GM12892 (cell line): ENCODE results near the gene GARNL3.

Source experiments
- POLR2A ChIP-seq: IDR thresholded peaks from 2 replicates; pipeline ENCODE4 v1.6.1; 2011; ENCODE audit warnings: low read depth, low read length, control low read depth
- POLR2AphosphoS5 ChIP-seq: IDR thresholded peaks from 2 replicates; pipeline ENCODE4 v1.6.1; 2011; ENCODE audit warnings: low read depth, low read length, control low read depth

- TF ChIP-seq POLR2A (no peak), POLR2AphosphoS5 (no peak)
Measured at GRCh38 chr9:127283917-127284497, 19.4 kb downstream of the GARNL3 start.
